ENCODE results near the gene ACADM.
"Not testable (repeated sequence)": the region's sequence is repeated elsewhere in the genome, so short reads cannot be mapped to it uniquely, and the experiment has no call there.

Gene ACADM

DNA sequence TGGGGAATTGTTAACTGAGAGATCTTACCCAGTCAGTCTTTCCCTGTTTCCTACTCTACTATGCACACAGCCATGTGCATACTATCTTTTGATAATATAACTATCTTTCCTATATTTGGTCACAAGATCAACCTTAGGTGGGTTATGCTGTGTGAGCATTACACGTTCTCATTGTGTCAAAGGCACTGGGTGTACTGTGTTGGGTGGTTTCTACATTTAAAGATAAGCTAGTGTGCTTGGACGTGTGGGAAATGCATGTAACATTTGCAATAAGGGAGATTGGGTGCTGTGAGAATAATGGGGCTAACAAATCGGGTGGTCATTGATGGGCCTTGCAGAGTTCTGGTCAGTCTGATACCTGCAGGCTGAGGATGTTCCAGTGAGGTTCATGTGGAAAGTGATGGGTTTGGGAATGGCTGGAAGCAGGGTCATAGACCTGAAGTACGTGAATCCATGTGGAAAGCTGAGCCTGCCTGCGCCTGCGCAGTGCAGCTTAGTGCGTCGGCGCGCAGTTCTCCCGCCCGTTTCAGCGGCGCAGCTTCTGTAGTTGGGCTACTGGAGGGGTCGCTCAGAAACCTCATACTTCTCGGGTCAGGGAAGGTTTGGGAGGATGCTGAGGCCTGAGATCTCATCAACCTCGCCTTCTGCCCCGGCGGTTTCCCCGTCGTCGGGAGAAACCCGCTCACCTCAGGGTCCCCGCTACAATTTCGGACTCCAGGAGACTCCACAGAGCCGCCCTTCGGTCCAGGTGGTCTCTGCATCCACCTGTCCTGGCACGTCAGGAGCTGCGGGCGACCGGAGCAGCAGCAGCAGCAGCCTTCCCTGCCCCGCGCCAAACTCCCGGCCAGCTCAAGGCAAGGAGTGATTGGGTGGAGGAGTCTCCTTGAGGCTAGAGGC lies 72.1 kb downstream of the ACADM start, which contains the start of gene MSH4:
Gene MSH4, plus strand, starts transcription at position 507 of the 897 bp plus-strand sequence. Its CDS starts 104 bp downstream, at position 611.
- DNase-seq: no peak

DNA sequence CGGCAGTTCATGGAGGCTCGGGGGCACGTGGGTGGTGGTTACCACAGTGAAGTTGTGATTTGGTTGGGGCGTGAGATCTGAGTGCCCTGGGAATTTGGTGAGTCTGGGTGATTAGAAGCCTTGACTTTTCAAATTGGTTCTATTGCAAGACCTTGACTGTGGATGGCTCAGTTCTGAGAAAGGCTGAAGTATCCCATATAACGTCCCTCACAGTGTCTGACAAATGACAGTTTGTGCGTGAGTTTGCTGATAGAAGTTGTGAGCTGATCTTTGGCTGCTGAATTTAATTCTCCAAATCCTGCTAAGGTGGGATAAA lies 72.7 kb downstream of the ACADM start:
- no peak for DNase-seq

DNA sequence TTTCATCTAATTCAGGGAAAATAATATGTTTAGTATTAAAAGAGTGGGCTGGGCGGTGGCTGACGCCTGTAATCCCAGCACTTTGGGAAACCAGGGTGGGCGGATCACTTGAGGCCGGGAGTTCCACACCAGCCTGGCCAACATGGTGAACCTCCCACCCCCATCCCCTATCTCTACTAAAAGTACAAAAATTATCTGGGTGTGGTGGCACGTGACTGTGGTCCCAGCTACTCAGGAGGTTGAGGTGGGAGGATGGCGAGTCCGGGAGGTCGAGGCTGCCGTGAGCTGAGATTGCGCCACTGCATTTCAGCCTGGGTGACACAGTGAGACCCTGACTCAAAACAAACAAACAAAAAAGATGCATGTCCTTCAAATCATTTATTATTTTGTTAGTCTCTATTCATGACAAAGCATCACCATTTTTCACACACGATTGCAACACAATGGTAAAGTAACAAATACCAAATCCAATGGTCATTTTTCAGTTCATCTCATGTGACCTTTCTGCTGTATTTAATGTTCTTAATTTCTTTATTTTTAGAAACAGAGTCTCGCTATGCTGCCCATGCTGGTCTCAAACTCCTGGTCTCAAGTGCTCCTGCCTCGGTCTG lies 73.2 kb downstream of the ACADM start:
- no peak for DNase-seq

DNA sequence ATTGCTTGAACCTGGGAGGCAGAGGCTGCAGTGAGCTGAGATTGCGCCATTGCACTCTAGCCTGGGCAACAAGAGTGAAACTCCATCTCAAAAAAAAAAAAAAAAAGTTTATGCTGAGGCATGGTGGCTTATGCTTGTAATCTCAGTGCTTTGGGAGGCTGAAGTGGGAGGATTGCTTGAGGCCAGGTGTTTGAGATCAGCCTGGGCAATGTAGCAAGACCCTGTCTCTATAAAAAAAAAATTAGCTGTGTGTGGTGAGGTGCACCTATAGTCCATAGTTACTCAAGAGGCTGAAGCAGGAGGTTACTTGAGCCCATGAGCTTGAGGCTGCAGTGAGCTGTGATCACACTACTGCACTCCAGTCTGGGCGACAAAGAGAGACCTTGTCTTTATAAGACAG lies 77.0 kb downstream of the ACADM start:
- not testable (repeated sequence) for DNase-seq

DNA sequence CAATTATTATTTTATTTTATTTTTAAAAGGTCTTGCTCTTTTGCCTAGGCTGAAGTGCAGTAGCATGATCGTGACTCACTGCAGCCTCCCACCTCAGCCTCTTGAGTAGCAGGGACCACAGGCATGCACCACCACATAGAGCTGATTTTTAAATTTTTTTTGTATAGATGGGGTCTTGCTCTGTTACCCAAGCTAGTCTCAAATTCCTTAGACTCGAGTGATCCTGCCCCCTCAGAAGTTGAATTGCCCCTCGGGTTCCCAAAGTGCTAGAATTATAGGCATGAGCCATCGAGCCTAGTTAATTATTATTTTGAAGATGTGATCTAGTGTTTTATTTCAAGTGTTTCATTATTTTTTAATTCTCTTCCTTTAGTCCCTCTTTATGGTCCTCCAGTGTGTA lies 84.4 kb downstream of the ACADM start:
- DNase-seq: no peak

DNA sequence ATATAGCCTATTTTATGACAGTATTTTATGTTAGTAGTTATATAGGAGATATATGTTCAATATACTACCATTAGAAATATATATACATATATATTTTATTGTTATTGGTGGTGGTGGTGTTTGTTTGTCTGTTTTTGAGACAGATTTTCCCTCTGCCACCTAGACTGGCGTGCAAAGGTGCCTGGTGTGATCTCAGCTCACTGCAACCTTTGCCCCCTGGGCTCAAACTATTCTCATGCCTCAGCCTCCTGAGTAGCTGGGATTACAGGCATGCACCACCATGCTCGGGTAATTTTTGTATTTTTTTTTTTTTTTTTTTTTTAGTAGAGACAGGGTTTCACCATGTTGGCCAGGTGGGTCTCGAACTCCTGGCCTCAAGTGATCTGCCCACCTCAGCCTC lies 85.6 kb downstream of the ACADM start:
- not testable (repeated sequence) for DNase-seq

DNA sequence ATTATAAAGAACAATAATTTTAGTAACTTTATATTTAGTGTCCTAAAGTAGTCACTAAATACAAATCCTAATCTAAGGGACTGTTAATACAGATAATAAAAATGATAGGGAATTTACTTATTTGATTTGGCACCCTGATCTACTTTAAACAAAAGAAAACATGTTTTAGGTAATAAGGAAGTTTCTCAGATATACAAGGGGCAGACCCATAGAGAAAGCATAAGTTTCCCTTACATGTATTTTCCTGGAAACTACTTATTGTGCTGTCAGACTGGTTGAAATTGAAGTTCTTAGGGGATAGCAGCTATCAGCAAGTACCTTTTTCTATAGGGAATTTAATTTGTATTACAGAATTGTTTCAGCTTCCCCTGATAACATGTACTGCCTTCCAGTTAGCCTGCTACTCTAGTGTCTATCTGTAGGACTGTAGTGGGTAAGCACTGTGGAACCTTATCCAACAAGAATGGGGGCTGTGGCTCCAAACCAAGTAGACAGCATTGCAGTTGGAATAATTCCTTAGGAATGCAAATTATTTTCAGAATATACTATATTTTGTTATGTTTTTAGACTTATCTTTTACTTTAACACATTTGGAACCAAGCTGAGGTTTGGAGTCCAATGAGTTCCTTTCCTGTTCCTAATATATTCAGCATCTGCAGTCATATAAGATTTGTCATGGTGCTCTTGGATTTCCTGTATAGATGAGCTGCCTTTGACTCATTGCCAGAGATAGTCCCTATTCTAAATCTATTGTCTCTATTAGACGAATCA lies 86.9 kb downstream of the ACADM start:
- no peak for DNase-seq

DNA sequence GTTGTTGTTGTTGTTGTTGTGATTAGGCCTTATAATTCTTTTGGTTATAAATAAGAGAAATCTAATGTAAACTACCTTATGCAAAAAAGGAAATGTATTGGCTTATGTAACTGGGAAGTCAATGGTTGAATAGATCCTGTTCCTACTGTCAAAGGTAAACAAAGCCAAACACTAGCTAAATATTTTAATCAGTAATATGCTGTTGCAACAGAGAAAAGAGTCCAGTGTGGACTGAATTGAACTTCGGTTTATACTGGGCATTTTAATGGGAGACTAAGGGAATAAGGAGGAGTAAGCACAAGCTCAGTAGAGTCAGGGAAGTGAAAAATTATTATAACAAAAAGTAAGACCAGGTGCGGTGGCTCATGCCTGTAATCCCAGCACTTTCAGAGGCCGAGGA lies 87.6 kb downstream of the ACADM start:
- DNase-seq: no peak

Measured in T-helper 1 cell (primary cell).